MCF 10A (cell line): ENCODE results near the gene RASA4B. TPM values are rescaled to one million over a fixed set of nuclear protein-coding genes. Genes with fewer than 3 reads are reported as not detected.

Experiments
- BruUV-seq: library from RNA; stranded (reverse); fragments of 400-500 nt; replicated peaks from 2 replicates; lab custom pipeline; 2021; lab: Mats Ljungman, UMichigan
- CTCF ChIA-PET: fragments of 300-600 bp; sonication (Branson Sonifier 250); formaldehyde crosslinking; extraction: SDS; loops from one replicate; lab custom pipeline; 2021; ENCODE audit warnings: antibody characterized with exemption, inconsistent platforms; lab: Yijun Ruan, JAX
- POLR2A ChIA-PET: fragments of 300-600, 350-650 bp; sonication (Branson Sonifier 250); formaldehyde crosslinking; extraction: SDS; loops from one replicate; lab custom pipeline; 2020; ENCODE audit warnings: antibody characterized with exemption, inconsistent platforms; lab: Yijun Ruan, JAX
- DNase-seq: peaks from one replicate; pipeline ENCODE4 v3.0.0-alpha.2; 2018; ENCODE audit not compliant: unreplicated experiment
- H3K27ac Mint-ChIP-seq: one replicate; pipeline ENCODE4 v1.8.0; 2022; ENCODE audit warnings: mild to moderate bottlenecking, low read depth, mixed read lengths; ENCODE audit not compliant: unreplicated experiment
- H3K27me3 Mint-ChIP-seq: one replicate; pipeline ENCODE4 v1.8.0; 2022; ENCODE audit warnings: mixed read lengths; ENCODE audit not compliant: insufficient read depth, unreplicated experiment
- H3K36me3 Mint-ChIP-seq: one replicate; pipeline ENCODE4 v1.8.0; 2022; ENCODE audit warnings: mild to moderate bottlenecking, moderate library complexity, mixed read lengths; ENCODE audit not compliant: insufficient read depth, unreplicated experiment
- H3K4me1 Mint-ChIP-seq: one replicate; pipeline ENCODE4 v1.8.0; 2022; ENCODE audit warnings: mixed read lengths; ENCODE audit not compliant: insufficient read depth, unreplicated experiment
- H3K4me3 Mint-ChIP-seq: one replicate; pipeline ENCODE4 v1.8.0; 2022; ENCODE audit warnings: mild to moderate bottlenecking, moderate library complexity, mixed read lengths; ENCODE audit not compliant: unreplicated experiment
- H3K9me3 Mint-ChIP-seq: one replicate; pipeline ENCODE4 v1.8.0; 2022; ENCODE audit warnings: mixed read lengths; ENCODE audit not compliant: unreplicated experiment
- CTCF ChIP-seq: fragments of 200-600 bp; IDR thresholded peaks from one replicate; pipeline ENCODE4 v1.8.0; 2022; ENCODE audit warnings: antibody characterized with exemption, mild to moderate bottlenecking; ENCODE audit not compliant: unreplicated experiment
- intact Hi-C: fragments of 100-400 bp; cut with micrococcal nuclease; formaldehyde crosslinking; loops from 2 replicates; pipeline ENCODE4 v1.14.1; 2022
- total RNA-seq: library from RNA; stranded (reverse); gene quantifications from 2 replicates; pipeline ENCODE4 v1.2.3, GENCODE V29; 2022

The RASA4B gene
- total RNA-seq, 1 experiment from 2014 or later, result 0.70 TPM

GRCh38 chr7:102449136-102449535 is 68.4 kb downstream of the RASA4B start:
- no peak for TF ChIP-seq CTCF
- BruUV-seq, result no TSS peak
- Mint-ChIP-seq H3K4me1 (no peaks in the 10 kb centered on the region), H3K4me3 (no peak overlapping the region), H3K36me3 (peaks cover 7% of the 10 kb centered on the region), H3K27me3 (no peaks in the 10 kb centered on the region), H3K27ac (no peak overlapping the region), H3K9me3 (no peaks in the 10 kb centered on the region)
- DNase-seq, result no peak
- CTCF ChIA-PET, result no interaction called here
- POLR2A ChIA-PET, result interaction anchor here (3.0 kb wide), 1 partner anchor 15 kb away, joined by 7 read pairs; the partner anchor contains the start of genes ALKBH4 and LRWD1
- intact Hi-C loops, result no loop called here

DNA sequence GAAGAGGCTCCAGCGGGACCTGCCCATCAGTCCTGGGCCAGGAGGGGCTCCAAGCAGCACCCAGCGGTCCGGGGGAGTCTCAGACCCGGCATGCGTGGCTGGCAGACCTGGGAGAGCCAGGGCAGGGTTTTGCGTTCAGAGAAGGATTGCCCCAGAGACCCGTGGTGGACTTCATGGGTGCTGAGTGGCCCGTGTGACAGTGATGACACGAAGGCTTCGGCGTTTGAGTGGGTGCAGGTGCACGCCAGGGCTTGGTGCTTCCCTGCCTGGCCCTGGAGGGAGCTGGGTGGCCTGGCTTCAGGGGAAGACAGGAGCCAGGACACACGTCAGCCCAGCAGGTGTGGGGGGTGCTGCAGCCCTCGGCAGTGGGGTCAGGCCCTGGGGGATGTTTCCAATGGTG is 70.3 kb downstream of the RASA4B start:
- H3K27ac Mint-ChIP-seq, result no peak overlapping the region
- H3K9me3 Mint-ChIP-seq, result no peaks in the 10 kb centered on the region
- POLR2A ChIA-PET, result no interaction called here
- DNase-seq, result no peak
- TF ChIP-seq CTCF, result no peak
- CTCF ChIA-PET, result no interaction called here
- peaks cover 12% of the 10 kb centered on the region for H3K36me3 Mint-ChIP-seq
- H3K4me3 Mint-ChIP-seq, result no peak overlapping the region
- BruUV-seq, result no TSS peak
- no peaks in the 10 kb centered on the region for H3K4me1 Mint-ChIP-seq
- H3K27me3 Mint-ChIP-seq, result no peaks in the 10 kb centered on the region
- intact Hi-C loops, result no loop called here

DNA sequence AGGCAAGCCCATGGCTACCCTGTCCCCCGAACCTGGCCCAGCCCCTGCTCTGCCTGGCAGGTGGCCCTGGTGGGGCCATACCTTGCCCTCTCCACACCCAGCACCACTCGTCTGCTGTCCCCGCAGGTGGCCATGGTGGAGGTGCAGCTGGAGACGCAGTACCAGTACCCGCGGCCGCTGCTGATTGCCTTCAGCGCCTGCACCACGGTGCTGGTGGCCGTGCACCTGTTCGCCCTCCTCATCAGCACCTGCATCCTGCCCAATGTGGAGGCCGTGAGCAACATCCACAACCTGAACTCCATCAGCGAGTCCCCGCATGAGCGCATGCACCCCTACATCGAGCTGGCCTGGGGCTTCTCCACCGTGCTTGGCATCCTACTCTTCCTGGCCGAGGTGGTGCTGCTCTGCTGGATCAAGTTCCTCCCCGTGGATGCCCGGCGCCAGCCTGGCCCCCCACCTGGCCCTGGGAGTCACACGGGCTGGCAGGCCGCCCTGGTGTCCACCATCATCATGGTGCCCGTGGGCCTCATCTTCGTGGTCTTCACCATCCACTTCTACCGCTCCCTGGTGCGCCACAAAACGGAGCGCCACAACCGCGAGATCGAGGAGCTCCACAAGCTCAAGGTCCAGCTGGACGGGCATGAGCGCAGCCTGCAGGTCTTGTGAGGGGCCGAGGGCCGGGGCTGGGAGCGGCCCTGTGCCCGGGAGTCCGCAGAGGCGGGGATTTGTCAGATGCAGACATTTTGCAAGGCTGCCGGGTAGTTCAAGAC is 71.0 kb downstream of the RASA4B start:
- intact Hi-C loops, result no loop called here
- Mint-ChIP-seq H3K27ac (no peak overlapping the region), H3K36me3 (peaks cover 12% of the 10 kb centered on the region), H3K4me1 (no peaks in the 10 kb centered on the region), H3K4me3 (no peak overlapping the region), H3K27me3 (no peaks in the 10 kb centered on the region), H3K9me3 (no peaks in the 10 kb centered on the region)
- no peak for DNase-seq
- no peak for TF ChIP-seq CTCF
- BruUV-seq, result no TSS peak
- POLR2A ChIA-PET, result no interaction called here
- CTCF ChIA-PET, result no interaction called here

- ChIA-PET CTCF (no interaction called here), POLR2A (no interaction called here)
- DNase-seq, result no peak
- TF ChIP-seq CTCF, result no peak
- H3K36me3 Mint-ChIP-seq, result peaks cover 12% of the 10 kb centered on the region
- no peaks in the 10 kb centered on the region for H3K4me1 Mint-ChIP-seq
- intact Hi-C loops, result no loop called here
- no peaks in the 10 kb centered on the region for H3K27me3 Mint-ChIP-seq
- no peak overlapping the region for H3K27ac Mint-ChIP-seq
- H3K9me3 Mint-ChIP-seq, result no peaks in the 10 kb centered on the region
- no peak overlapping the region for H3K4me3 Mint-ChIP-seq
- BruUV-seq, result no TSS peak
Observed at GRCh38 chr7:102445674-102446071, 71.9 kb downstream of the RASA4B start.
